GM12878 (cell line): ENCODE data around the gene C1QTNF8.

Source experiments
- CEBPZ ChIP-seq: fragments of 150-350 bp; IDR thresholded peaks from 2 replicates; pipeline ENCODE4 v1.6.1; 2016; ENCODE audit warnings: low read depth, low read length
- POLR2A ChIP-seq: IDR thresholded peaks from 2 replicates; pipeline ENCODE4 v1.6.1; 2011; ENCODE audit warnings: low read depth, mild to moderate bottlenecking, low read length
- SRF ChIP-seq, 2 experiments: IDR thresholded peaks; 2 replicates each; pipeline ENCODE4 v1.6.1; 2011; ENCODE audit warnings: low read depth in 2 of 2, low read length in 2 of 2, mild to moderate bottlenecking in 1 of 2, moderate library complexity in 1 of 2

DNA sequence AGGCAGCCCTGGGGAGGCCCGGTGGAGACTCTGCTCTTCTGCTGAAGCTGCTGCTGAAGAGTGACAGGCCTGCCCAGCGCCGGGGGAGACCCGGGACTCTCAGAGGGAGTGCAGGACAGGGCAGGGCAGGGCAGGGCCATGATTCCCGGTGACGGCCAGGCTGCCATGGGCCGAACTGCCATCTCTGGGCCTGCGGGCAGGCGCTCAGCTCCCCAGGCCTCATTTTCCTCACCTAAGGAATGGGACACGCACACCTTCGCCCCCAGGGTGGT, 46.1 kb downstream of the C1QTNF8 start:
- TF ChIP-seq CEBPZ: no peak
- TF ChIP-seq POLR2A: no peak
- no peak for TF ChIP-seq SRF (IDR thresholded peaks at IDR 0.05; ENCODE audit: low read depth in 2 of 2, low read length in 2 of 2)
